ENCODE results near the gene SHOC2. TPM values are rescaled to one million over a fixed set of nuclear protein-coding genes. Genes with fewer than 3 reads are reported as not detected.

The SHOC2 gene
- total and polyA plus RNA-seq, 2 of the 8 experiments (the other 6 are each of a cell fraction or from before 2014, with no cell fraction given): 7.6 to 28.2 TPM

GRCh38 chr10:110931769-110932381 is 12.5 kb downstream of the SHOC2 start:
- no peak overlapping the region for H4K8ac ChIP-seq (ENCODE audit: extremely low read depth, insufficient read depth, low read length)
- H4K5ac ChIP-seq (ENCODE audit: insufficient read length, low read depth, low read length): no peak overlapping the region
- H3K14ac ChIP-seq (ENCODE audit: insufficient read length): no peak overlapping the region
- ChIA-PET POLR2A (ENCODE audit: partially characterized antibody) (no interaction called here), CTCF (ENCODE audit: partially characterized antibody) (interaction anchor here (1.2 kb wide), 1 partner anchor 9 kb away, joined by 3 read pairs; no protein-coding TSS in a partner anchor)
- H3K27ac ChIP-seq (ENCODE audit: low read depth, low read length): no peak overlapping the region
- DNase-seq (ENCODE audit: low read depth in 1 of 2, low spot score in 2 of 2) (no peak), FAIRE-seq (no peak)
- H2AFZ ChIP-seq (ENCODE audit: low read length): no peak overlapping the region
- H3K27me3 ChIP-seq (replicated peaks in 1 of 4; ENCODE audit: control insufficient read depth in 3 of 4, extremely low read depth in 1 of 4, insufficient read depth in 3 of 4, low read length in 3 of 4): no peaks in the 10 kb centered on the region
- H3K56ac ChIP-seq (replicated peaks; ENCODE audit: insufficient read length, low read depth, low read length): no peak overlapping the region
- TF ChIP-seq CTCF (IDR thresholded peaks at IDR 0.05; ENCODE audit: control extremely low read depth in 1 of 3, insufficient read depth in 1 of 3, low read depth in 1 of 3, low read length in 3 of 3): no peak
- peaks cover 4% of the 10 kb centered on the region; the same call in 1 of the 2 replicates for H3K79me1 ChIP-seq (ENCODE audit: low read depth, low read length)
- peaks cover 0 to 3% (median 0%) of the 10 kb centered on the region in 4 experiments; a peak in 1 of 7 replicates for H3K4me1 ChIP-seq (replicated peaks in 1 of 4; ENCODE audit: control insufficient read depth in 3 of 4, insufficient read depth in 4 of 4, low read length in 3 of 4)
- H3K4me2 ChIP-seq (ENCODE audit: insufficient read depth in 1 of 2, low read depth in 2 of 2, low read length in 2 of 2): no peak overlapping the region
- H3K4ac ChIP-seq (replicated peaks; ENCODE audit: insufficient read length, low read depth, low read length): no peak overlapping the region
- H2BK5ac ChIP-seq (ENCODE audit: low read depth, low read length): no peak overlapping the region
- no peak overlapping the region for H3K23ac ChIP-seq (ENCODE audit: insufficient read length)
- peaks cover 1 to 5% of the 10 kb centered on the region in 2 experiments for H4K20me1 ChIP-seq (replicated peaks in 1 of 2; ENCODE audit: control insufficient read depth in 1 of 2, insufficient read depth in 2 of 2, low read length in 2 of 2)
- no peak overlapping the region for H4K91ac ChIP-seq (replicated peaks; ENCODE audit: insufficient read length, low read length)
- H2BK120ac ChIP-seq (replicated peaks; ENCODE audit: low read depth, low read length): no peak overlapping the region
- no peak overlapping the region for H3K4me3 ChIP-seq (ENCODE audit: extremely low read depth in 1 of 4, insufficient read depth in 2 of 4, low read depth in 3 of 4, low read length in 4 of 4)
- no peak overlapping the region for H3K18ac ChIP-seq (ENCODE audit: extremely low read depth, low read length)
- no peak overlapping the region for H2BK12ac ChIP-seq (ENCODE audit: low read depth, low read length)
- H3K79me2 ChIP-seq (ENCODE audit: control insufficient read depth in 1 of 2, insufficient read depth in 2 of 2, low read length in 2 of 2): peaks cover 4 to 100% of the 10 kb centered on the region in 2 experiments
- H2BK15ac ChIP-seq (ENCODE audit: low read length): no peak overlapping the region
- H3K9me3 ChIP-seq (ENCODE audit: insufficient read depth in 2 of 2, low read depth in 1 of 2, low read length in 1 of 2): no peaks in the 10 kb centered on the region
- no peak overlapping the region for H2AK5ac ChIP-seq (ENCODE audit: low read depth, low read length)
- no peaks in the 10 kb centered on the region for H3K36me3 ChIP-seq (ENCODE audit: control insufficient read depth in 2 of 4, insufficient read depth in 4 of 4, low read length in 3 of 4)
- no peak overlapping the region for H2BK20ac ChIP-seq (ENCODE audit: low read length)
- 85% methylated on average over 1 of the region's 1 CpG; no CpG with 5 or more reads in 1 of the 2 experiments for WGBS, 2 experiments (ENCODE audit: extremely low coverage in 1 of 2, insufficient coverage in 1 of 2, insufficient read length in 1 of 2, insufficient replicate concordance in 2 of 2, low coverage in 1 of 2, low lambda C conversion rate in 2 of 2, missing lambda C conversion rate in 1 of 2)
- H3K9ac ChIP-seq (replicated peaks in 1 of 4; ENCODE audit: extremely low read depth in 1 of 4, low read depth in 3 of 4, low read length in 3 of 4): no peak overlapping the region
- H3K23me2 ChIP-seq (ENCODE audit: low read depth, low read length): no peaks in the 10 kb centered on the region

Data from H1 (cell line).